Tibial artery (tissue), 4 donors: Measurements from ENCODE around the gene HLA-F.
A peak's percentile ranks its signal among the peaks of the same experiment; 100 is the strongest.

Source experiments
- DNase-seq, 2 donors: peaks; one replicate each; pipeline ENCODE4 v3.0.0-alpha.2; 2019
- H3K27ac ChIP-seq, 2 donors: fragments of 200-600 bp; sonication (generic) in 1 of 2; 1 replicate in 1 of 2; 2 replicates in 1 of 2; pipeline ENCODE4 v1.5.1; 2018 to 2019; ENCODE audit warnings: mild to moderate bottlenecking in 1 of 2
- H3K27me3 ChIP-seq, 2 donors: fragments of 200-600 bp; sonication (generic) in 1 of 2; one replicate each; pipeline versions ENCODE4 v1.5.1 to v1.6.0; 2016 to 2019
- H3K36me3 ChIP-seq, 3 donors: fragments of 200-600 bp; sonication (generic) in 2 of 3; one replicate each; pipeline ENCODE4 v1.5.1; 2016 to 2019; ENCODE audit warnings: mild to moderate bottlenecking in 2 of 3
- H3K4me1 ChIP-seq, 4 donors: fragments of 200-600 bp; sonication (generic) in 2 of 4; 1 replicate in 3 of 4; 2 replicates in 1 of 4; pipeline ENCODE4 v1.5.1; 2016 to 2019
- H3K4me3 ChIP-seq, 2 donors: fragments of 200-600 bp; sonication (generic) in 1 of 2; 1 replicate in 1 of 2; 2 replicates in 1 of 2; pipeline ENCODE4 v1.5.1; 2018 to 2019; ENCODE audit warnings: mild to moderate bottlenecking in 2 of 2
- H3K9me3 ChIP-seq, 3 donors: fragments of 200-600 bp; sonication (generic) in 1 of 3; one replicate each; pipeline ENCODE4 v1.5.1; 2016 to 2019
- intact Hi-C: fragments of 100-400 bp; cut with DNase I; formaldehyde crosslinking; loops from one replicate; pipeline ENCODE4 v1.15.0; 2023; ENCODE audit warnings: low total_unique reads
- TF ChIP-seq, protein P1 (sequence below), 2 experiments: fragments of 200-600 bp in 1 of 2; fragments of 450-650 bp in 1 of 2; IDR thresholded peaks; one replicate each; pipeline ENCODE4 v1.5.1; 2017 to 2019; ENCODE audit warnings: antibody characterized with exemption in 2 of 2, mild to moderate bottlenecking in 1 of 2, moderate library complexity in 1 of 2

Gene HLA-F

DNA sequence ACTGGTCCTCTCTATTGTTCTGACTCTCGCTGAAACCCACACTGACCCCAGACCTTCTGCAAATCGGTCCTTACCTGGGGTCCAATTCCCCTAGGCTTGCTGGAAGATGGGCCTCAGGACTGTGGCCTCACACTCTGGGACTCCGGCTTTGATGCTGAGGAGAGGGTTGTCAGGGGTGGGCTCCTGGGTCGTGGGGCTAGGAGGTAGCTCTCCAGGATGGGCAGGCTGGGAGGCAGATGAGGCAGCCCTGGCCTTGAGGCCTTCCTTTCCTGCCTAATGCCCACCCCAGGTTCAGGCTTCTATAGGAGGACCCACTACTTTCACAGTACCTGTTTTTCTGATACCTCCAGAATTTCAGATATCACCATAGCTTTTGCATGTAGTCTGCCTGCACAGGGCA, 21.4 kb downstream of the HLA-F start:
- Histone ChIP-seq H3K27ac (no peak overlapping the region), H3K27me3 (no peaks in the 10 kb centered on the region), H3K4me1 (peaks cover 0 to 17% (median 13%) of the 10 kb centered on the region in 4 donors), H3K9me3 (no peaks in the 10 kb centered on the region), H3K4me3 (no peak overlapping the region), H3K36me3 (peaks cover 0 to 16% (median 7%) of the 10 kb centered on the region in 3 donors)
- intact Hi-C loops = loop anchor here (5.0 kb wide), 1 partner anchor 88 kb away; no protein-coding TSS in a partner anchor
- TF ChIP-seq, protein P1, sequence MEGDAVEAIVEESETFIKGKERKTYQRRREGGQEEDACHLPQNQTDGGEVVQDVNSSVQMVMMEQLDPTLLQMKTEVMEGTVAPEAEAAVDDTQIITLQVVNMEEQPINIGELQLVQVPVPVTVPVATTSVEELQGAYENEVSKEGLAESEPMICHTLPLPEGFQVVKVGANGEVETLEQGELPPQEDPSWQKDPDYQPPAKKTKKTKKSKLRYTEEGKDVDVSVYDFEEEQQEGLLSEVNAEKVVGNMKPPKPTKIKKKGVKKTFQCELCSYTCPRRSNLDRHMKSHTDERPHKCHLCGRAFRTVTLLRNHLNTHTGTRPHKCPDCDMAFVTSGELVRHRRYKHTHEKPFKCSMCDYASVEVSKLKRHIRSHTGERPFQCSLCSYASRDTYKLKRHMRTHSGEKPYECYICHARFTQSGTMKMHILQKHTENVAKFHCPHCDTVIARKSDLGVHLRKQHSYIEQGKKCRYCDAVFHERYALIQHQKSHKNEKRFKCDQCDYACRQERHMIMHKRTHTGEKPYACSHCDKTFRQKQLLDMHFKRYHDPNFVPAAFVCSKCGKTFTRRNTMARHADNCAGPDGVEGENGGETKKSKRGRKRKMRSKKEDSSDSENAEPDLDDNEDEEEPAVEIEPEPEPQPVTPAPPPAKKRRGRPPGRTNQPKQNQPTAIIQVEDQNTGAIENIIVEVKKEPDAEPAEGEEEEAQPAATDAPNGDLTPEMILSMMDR (IDR thresholded peaks at IDR 0.05) = no peak
- DNase-seq = no peak

GRCh38 chr6:29745386-29745785, 22.2 kb downstream of the HLA-F start:
- TF ChIP-seq, protein P1 (IDR thresholded peaks at IDR 0.05) = no peak
- Histone ChIP-seq H3K4me3 (no peak overlapping the region), H3K9me3 (no peaks in the 10 kb centered on the region), H3K27me3 (no peaks in the 10 kb centered on the region), H3K36me3 (peaks cover 0 to 16% (median 7%) of the 10 kb centered on the region in 3 donors), H3K4me1 (peaks cover 0 to 21% (median 18%) of the 10 kb centered on the region in 4 donors), H3K27ac (no peak overlapping the region)
- intact Hi-C loops = no loop called here
- no peak for DNase-seq

GRCh38 chr6:29745855-29746449, 22.7 kb downstream of the HLA-F start:
- no peak for DNase-seq

GRCh38 chr6:29746846-29747687, 23.8 kb downstream of the HLA-F start:
- peak overlapping the region in 1 of 2 donors; percentile 74 for H3K4me3 ChIP-seq
- no peaks in the 10 kb centered on the region for H3K27me3 ChIP-seq
- peaks cover 0 to 16% (median 7%) of the 10 kb centered on the region in 3 donors for H3K36me3 ChIP-seq
- TF ChIP-seq, protein P1 (IDR thresholded peaks at IDR 0.05) = no peak
- no peaks in the 10 kb centered on the region for H3K9me3 ChIP-seq
- intact Hi-C loops = no loop called here
- DNase-seq = no peak
- no peak overlapping the region for H3K27ac ChIP-seq
- peaks cover 0 to 29% (median 21%) of the 10 kb centered on the region in 4 donors for H3K4me1 ChIP-seq

More at GRCh38 chr6:29745855-29746449, 22.7 kb downstream of the HLA-F start:
- H3K4me3 ChIP-seq = no peak overlapping the region
- H3K27me3 ChIP-seq = no peaks in the 10 kb centered on the region
- H3K36me3 ChIP-seq = peaks cover 0 to 16% (median 7%) of the 10 kb centered on the region in 3 donors
- no peak overlapping the region for H3K27ac ChIP-seq
- TF ChIP-seq, protein P1 (IDR thresholded peaks at IDR 0.05) = no peak
- intact Hi-C loops = no loop called here
- H3K9me3 ChIP-seq = no peaks in the 10 kb centered on the region
- peaks cover 0 to 21% (median 18%) of the 10 kb centered on the region in 4 donors for H3K4me1 ChIP-seq

DNA sequence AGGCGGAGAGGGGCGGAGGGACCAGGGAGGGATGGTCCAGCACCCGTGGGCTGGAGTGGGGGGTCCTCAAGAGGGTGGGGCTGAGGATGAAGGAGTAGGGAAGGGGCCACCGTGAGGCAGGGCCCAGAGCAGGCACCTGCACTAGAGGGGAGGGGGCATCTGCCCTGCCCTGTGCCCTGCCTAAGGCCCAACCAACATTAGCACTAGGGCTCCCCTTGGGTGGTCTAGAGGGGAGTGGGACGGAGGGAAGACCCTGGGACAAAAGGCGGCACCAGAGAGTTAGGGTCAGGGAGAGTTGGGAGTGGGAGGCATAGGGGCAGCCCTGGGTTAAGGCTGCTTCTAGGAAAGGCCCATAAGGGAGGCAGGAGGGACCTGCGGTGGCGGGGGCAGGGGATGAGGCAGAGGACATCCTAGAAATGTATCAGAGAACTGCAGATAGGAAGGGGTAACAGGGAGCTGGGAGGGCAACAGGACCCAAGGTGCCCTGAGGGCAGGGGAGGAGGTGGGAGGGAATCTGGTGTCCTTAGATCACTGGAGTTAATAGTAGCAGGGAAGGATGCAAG, 24.5 kb downstream of the HLA-F start:
- no peak for DNase-seq
- no peaks in the 10 kb centered on the region for H3K27me3 ChIP-seq

More for the DNA sequence above, 24.5 kb downstream of the HLA-F start:
- H3K4me3 ChIP-seq = peak overlapping the region; percentile 74
- peaks cover 0 to 32% (median 23%) of the 10 kb centered on the region in 4 donors for H3K4me1 ChIP-seq
- H3K27ac ChIP-seq = peak overlapping the region in 1 of 2 donors; percentile 82
- H3K36me3 ChIP-seq = peaks cover 0 to 16% (median 7%) of the 10 kb centered on the region in 3 donors
- H3K9me3 ChIP-seq = no peaks in the 10 kb centered on the region
- TF ChIP-seq, protein P1 (IDR thresholded peaks at IDR 0.05) = no peak
- intact Hi-C loops = no loop called here
